Measurements from ENCODE around the gene ARHGAP45. TPM values are rescaled to one million over a fixed set of nuclear protein-coding genes. Genes with fewer than 3 reads are reported as not detected.

ARHGAP45 gene
- total RNA-seq, 1 donor from 2014 or later: 0.67 TPM

GRCh38 chr19:1133471-1133929 is 66.5 kb downstream of the ARHGAP45 start:
- Mint-ChIP-seq H3K4me1 (ENCODE audit: unreplicated experiment) (peaks cover 20% of the 10 kb centered on the region), H3K36me3 (ENCODE audit: unreplicated experiment) (no peaks in the 10 kb centered on the region), H3K9me3 (ENCODE audit: unreplicated experiment) (no peaks in the 10 kb centered on the region), H3K27me3 (ENCODE audit: unreplicated experiment) (no peaks in the 10 kb centered on the region), H3K4me3 (ENCODE audit: unreplicated experiment) (no peak overlapping the region), H3K27ac (ENCODE audit: unreplicated experiment) (no peak overlapping the region)
- no peak for DNase-seq (ENCODE audit: extremely low spot score, unreplicated experiment)
- TF ChIP-seq, protein P1, sequence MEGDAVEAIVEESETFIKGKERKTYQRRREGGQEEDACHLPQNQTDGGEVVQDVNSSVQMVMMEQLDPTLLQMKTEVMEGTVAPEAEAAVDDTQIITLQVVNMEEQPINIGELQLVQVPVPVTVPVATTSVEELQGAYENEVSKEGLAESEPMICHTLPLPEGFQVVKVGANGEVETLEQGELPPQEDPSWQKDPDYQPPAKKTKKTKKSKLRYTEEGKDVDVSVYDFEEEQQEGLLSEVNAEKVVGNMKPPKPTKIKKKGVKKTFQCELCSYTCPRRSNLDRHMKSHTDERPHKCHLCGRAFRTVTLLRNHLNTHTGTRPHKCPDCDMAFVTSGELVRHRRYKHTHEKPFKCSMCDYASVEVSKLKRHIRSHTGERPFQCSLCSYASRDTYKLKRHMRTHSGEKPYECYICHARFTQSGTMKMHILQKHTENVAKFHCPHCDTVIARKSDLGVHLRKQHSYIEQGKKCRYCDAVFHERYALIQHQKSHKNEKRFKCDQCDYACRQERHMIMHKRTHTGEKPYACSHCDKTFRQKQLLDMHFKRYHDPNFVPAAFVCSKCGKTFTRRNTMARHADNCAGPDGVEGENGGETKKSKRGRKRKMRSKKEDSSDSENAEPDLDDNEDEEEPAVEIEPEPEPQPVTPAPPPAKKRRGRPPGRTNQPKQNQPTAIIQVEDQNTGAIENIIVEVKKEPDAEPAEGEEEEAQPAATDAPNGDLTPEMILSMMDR (IDR thresholded peaks at IDR 0.05): no peak

- Mint-ChIP-seq H3K27me3 (ENCODE audit: unreplicated experiment) (no peaks in the 10 kb centered on the region), H3K9me3 (ENCODE audit: unreplicated experiment) (no peaks in the 10 kb centered on the region), H3K4me1 (ENCODE audit: unreplicated experiment) (peaks cover 20% of the 10 kb centered on the region), H3K36me3 (ENCODE audit: unreplicated experiment) (no peaks in the 10 kb centered on the region), H3K4me3 (ENCODE audit: unreplicated experiment) (no peak overlapping the region), H3K27ac (ENCODE audit: unreplicated experiment) (no peak overlapping the region)
- TF ChIP-seq, protein P1 (IDR thresholded peaks at IDR 0.05): no peak
- no peak for DNase-seq (ENCODE audit: extremely low spot score, unreplicated experiment)
Measured at GRCh38 chr19:1134431-1134830, 67.5 kb downstream of the ARHGAP45 start.

- H3K27ac Mint-ChIP-seq (ENCODE audit: unreplicated experiment): no peak overlapping the region
- H3K4me3 Mint-ChIP-seq (ENCODE audit: unreplicated experiment): no peak overlapping the region
- H3K36me3 Mint-ChIP-seq (ENCODE audit: unreplicated experiment): peaks cover 4% of the 10 kb centered on the region
- H3K4me1 Mint-ChIP-seq (ENCODE audit: unreplicated experiment): peaks cover 14% of the 10 kb centered on the region
- DNase-seq (ENCODE audit: extremely low spot score, unreplicated experiment): no peak
- TF ChIP-seq, protein P1 (IDR thresholded peaks at IDR 0.05): no peak
- no peaks in the 10 kb centered on the region for H3K27me3 Mint-ChIP-seq (ENCODE audit: unreplicated experiment)
- H3K9me3 Mint-ChIP-seq (ENCODE audit: unreplicated experiment): no peaks in the 10 kb centered on the region
Measured at GRCh38 chr19:1135454-1135853, 68.5 kb downstream of the ARHGAP45 start.

DNA sequence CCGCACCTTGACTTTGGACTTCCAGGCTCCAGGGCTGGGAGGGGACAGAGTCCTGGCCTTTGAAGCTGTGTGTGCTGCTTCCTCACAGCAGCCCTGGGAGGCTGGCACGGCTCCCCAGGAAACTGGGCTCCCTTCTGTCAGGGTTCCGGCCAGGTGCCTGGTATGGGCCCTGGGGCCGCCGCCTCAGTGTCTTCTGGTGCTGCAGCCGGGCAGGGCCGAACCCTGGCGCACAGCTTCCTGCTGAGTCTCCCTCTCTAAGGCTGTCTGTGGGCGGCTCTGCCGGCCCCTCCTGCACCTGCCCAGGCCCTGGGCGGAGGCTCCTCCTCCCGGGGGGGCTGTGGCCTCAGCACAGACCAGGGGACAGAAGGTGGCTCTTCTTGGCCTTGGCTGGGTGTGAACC is 69.2 kb downstream of the ARHGAP45 start:
- H3K36me3 Mint-ChIP-seq (ENCODE audit: unreplicated experiment): peaks cover 4% of the 10 kb centered on the region
- no peak overlapping the region for H3K4me3 Mint-ChIP-seq (ENCODE audit: unreplicated experiment)
- H3K9me3 Mint-ChIP-seq (ENCODE audit: unreplicated experiment): no peaks in the 10 kb centered on the region
- no peak for DNase-seq (ENCODE audit: extremely low spot score, unreplicated experiment)
- H3K27me3 Mint-ChIP-seq (ENCODE audit: unreplicated experiment): no peaks in the 10 kb centered on the region
- no peak overlapping the region for H3K27ac Mint-ChIP-seq (ENCODE audit: unreplicated experiment)
- TF ChIP-seq, protein P1 (IDR thresholded peaks at IDR 0.05): no peak
- H3K4me1 Mint-ChIP-seq (ENCODE audit: unreplicated experiment): peaks cover 8% of the 10 kb centered on the region

Other genes with a start within 250 kb of the ARHGAP45 start
- gene PLPPR3, start 245.2 kb upstream of the ARHGAP45 start, total RNA-seq: 18.2 and 19.4 TPM in 2 replicates
- 0.91 and 1.0 TPM in 2 replicates for gene AZU1, start 239.3 kb upstream of the ARHGAP45 start, total RNA-seq
- gene PRTN3, start 226.2 kb upstream of the ARHGAP45 start, total RNA-seq: not detected in 2 replicates
- gene ELANE, start 214.9 kb upstream of the ARHGAP45 start, total RNA-seq: 1.1 and 1.2 TPM in 2 replicates
- gene CFD, start 207.5 kb upstream of the ARHGAP45 start, total RNA-seq: 162 and 179 TPM in 2 replicates
- 69.3 and 72.3 TPM in 2 replicates for gene MED16, start 174.0 kb upstream of the ARHGAP45 start, total RNA-seq
- not detected in 2 replicates for gene RNU6-9, start 173.7 kb upstream of the ARHGAP45 start, total RNA-seq
- 61.1 and 63.5 TPM in 2 replicates for gene R3HDM4, start 153.9 kb upstream of the ARHGAP45 start, total RNA-seq
- 0.47 and 1.7 TPM in 2 replicates for gene KISS1R, start 149.8 kb upstream of the ARHGAP45 start, total RNA-seq
- gene ARID3A, start 141.1 kb upstream of the ARHGAP45 start, total RNA-seq: 16.8 and 17.0 TPM in 2 replicates
- 60.2 and 61.2 TPM in 2 replicates for gene WDR18, start 82.8 kb upstream of the ARHGAP45 start, total RNA-seq
- gene GRIN3B, start 66.7 kb upstream of the ARHGAP45 start, total RNA-seq: 0.46 TPM in 1 of 2 replicates, not detected in the other
- 149 and 157 TPM in 2 replicates for gene TMEM259, start 46.0 kb upstream of the ARHGAP45 start, total RNA-seq
- gene RNU6-2, start 45.6 kb upstream of the ARHGAP45 start, total RNA-seq: not detected in 2 replicates
- 318 and 327 TPM in 2 replicates for gene CNN2, start 40.6 kb upstream of the ARHGAP45 start, total RNA-seq
- gene ABCA7, start 27.1 kb upstream of the ARHGAP45 start, total RNA-seq: 16.7 and 17.8 TPM in 2 replicates
- gene POLR2E, start 28.2 kb downstream of the ARHGAP45 start, total RNA-seq: 156 and 168 TPM in 2 replicates
- 349 and 354 TPM in 2 replicates for gene GPX4, start 36.8 kb downstream of the ARHGAP45 start, total RNA-seq
- gene SBNO2, start 107.1 kb downstream of the ARHGAP45 start, total RNA-seq: 57.1 and 61.6 TPM in 2 replicates
- 60.8 and 61.3 TPM in 2 replicates for gene STK11, start 138.6 kb downstream of the ARHGAP45 start, total RNA-seq
- gene CBARP, start 170.8 kb downstream of the ARHGAP45 start, total RNA-seq: 6.9 and 7.0 TPM in 2 replicates
- gene ATP5F1D, start 174.6 kb downstream of the ARHGAP45 start, total RNA-seq: 167 and 172 TPM in 2 replicates
- 98.1 and 103 TPM in 2 replicates for gene MIDN, start 181.4 kb downstream of the ARHGAP45 start, total RNA-seq
- gene CIRBP, start 202.2 kb downstream of the ARHGAP45 start, total RNA-seq: 401 and 408 TPM in 2 replicates
- gene FAM174C, start 208.4 kb downstream of the ARHGAP45 start, total RNA-seq: 35.3 and 35.8 TPM in 2 replicates
- 3.8 and 4.2 TPM in 2 replicates for gene EFNA2, start 218.7 kb downstream of the ARHGAP45 start, total RNA-seq

Data from osteocyte (in vitro differentiated cells).